SK-N-MC (cell line): Measurements from ENCODE around the gene NOS2.
"Not testable (repeated sequence)": the region's sequence is repeated elsewhere in the genome, so short reads cannot be mapped to it uniquely, and the experiment has no call there.

ENCODE experiments used
- DNase-seq: peaks from one replicate; pipeline ENCODE4 v3.0.0-alpha.2; 2011; ENCODE audit warnings: low read depth, low spot score
- H3K27ac ChIP-seq: fragments of 200-600 bp; sonication (generic); 2 replicates; pipeline ENCODE4 v1.5.1; 2016; ENCODE audit warnings: mixed run types
- H3K36me3 ChIP-seq: fragments of 200-600 bp; sonication (generic); 2 replicates; pipeline ENCODE4 v1.6.1; 2017; ENCODE audit warnings: antibody characterized with exemption, low read length, mixed read lengths; ENCODE audit not compliant: insufficient read depth
- H3K4me3 ChIP-seq: fragments of 200-600 bp; sonication (generic); 2 replicates; pipeline ENCODE4 v1.5.1; 2016
- H3K9ac ChIP-seq: fragments of 200-600 bp; sonication (generic); 2 replicates; pipeline ENCODE4 v1.8.0; 2017; ENCODE audit warnings: mixed run types, mixed read lengths; ENCODE audit not compliant: insufficient read length
- H3K9me3 ChIP-seq: fragments of 200-600 bp; sonication (generic); 2 replicates; pipeline ENCODE4 v1.6.1; 2017; ENCODE audit warnings: low read depth, mild to moderate bottlenecking, antibody characterized with exemption, low read length, moderate library complexity, mixed read lengths
- EZH2 ChIP-seq: fragments of 200-600 bp; sonication (generic); IDR thresholded peaks from one replicate; pipeline ENCODE4 v1.6.1; 2017; ENCODE audit warnings: antibody characterized with exemption
- FOXP2 ChIP-seq: optimal IDR thresholded peaks from 2 replicates; pipeline ENCODE3; 2011; ENCODE audit warnings: mild to moderate bottlenecking, moderate library complexity; ENCODE audit not compliant: insufficient read depth; ENCODE audit errors: extremely low read length, control extremely low read depth
- POLR2AphosphoS5 ChIP-seq: IDR thresholded peaks from 2 replicates; pipeline ENCODE4 v1.6.1; 2012; ENCODE audit warnings: mild to moderate bottlenecking, low read depth, low read length, borderline replicate concordance

Gene NOS2

DNA sequence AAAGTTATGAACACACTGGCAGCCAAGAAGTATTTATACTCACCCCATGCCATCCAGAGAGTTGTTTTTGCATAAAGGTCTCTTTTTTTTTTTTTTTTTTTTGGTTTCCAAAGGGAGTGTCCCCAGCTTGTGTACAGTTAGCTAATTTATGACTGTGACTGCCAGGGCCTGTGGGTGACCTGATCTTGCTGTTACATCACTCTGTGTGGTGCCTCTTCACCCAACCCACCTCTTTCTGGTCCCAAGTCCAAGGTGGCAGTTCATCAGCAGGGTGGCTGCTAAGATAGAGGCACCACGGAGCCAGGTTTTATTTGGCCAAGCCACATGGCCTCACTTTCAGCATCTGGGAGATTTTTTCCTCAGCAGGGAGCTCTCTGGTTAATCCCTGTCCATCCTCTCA, at the start of gene NOS2:
TSS of gene NOS2 (minus strand) at position 8 of the 400 bp plus-strand sequence. CDS start 1,720 bp downstream, outside the sequence.
- no peaks in the 10 kb centered on the region for H3K36me3 ChIP-seq
- TF ChIP-seq EZH2 (no peak), FOXP2 (no peak), POLR2AphosphoS5 (no peak)
- H3K4me3 ChIP-seq: no peak within 1 kb of the TSS

DNA sequence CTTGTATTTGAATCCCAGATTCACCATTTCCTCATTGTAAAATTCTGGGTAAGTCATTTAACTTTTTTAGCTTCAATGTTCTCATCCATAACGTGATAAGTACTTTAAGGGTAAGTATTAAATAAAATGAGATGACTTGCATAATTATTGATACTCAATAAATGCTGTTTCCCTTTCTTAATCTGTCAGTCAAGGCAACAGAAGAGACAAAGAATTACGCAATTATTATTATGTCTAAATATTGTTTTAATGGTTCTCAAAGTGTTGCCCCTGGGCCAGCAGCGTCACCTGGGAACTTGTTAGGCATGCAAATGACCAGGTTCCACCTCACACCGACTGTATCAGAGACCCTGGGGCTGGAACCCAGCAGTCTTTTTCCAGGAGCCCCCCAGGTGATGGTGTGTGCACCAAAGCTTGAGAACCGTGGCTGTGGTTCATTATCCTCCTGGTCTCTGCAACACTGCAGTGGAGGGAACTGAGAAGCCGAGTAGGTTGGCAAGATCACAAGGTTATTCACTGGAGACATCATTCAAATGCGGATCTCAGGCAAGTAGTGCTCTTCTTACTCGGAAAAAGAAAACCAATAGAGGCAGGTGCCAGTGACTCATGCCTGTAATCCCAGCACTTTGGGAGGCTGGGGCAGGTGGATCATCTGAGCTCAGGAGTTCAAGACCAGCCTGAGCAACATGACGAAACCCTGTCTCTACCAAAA, 49.3 kb upstream of the NOS2 start:
- H3K36me3 ChIP-seq: no peaks in the 10 kb centered on the region
- no peaks in the 10 kb centered on the region for H3K9me3 ChIP-seq
- H3K27ac ChIP-seq: no peak overlapping the region
- DNase-seq: no peak
- no peak overlapping the region for H3K9ac ChIP-seq
- H3K4me3 ChIP-seq: no peak overlapping the region
- no peak for TF ChIP-seq EZH2
- no peak for TF ChIP-seq POLR2AphosphoS5
- no peak for TF ChIP-seq FOXP2

More for the DNA sequence above, at the start of gene NOS2:
- no peak within 1 kb of the TSS for H3K9ac ChIP-seq
- no peaks in the 10 kb centered on the region for H3K9me3 ChIP-seq
- no peak within 1 kb of the TSS for H3K27ac ChIP-seq
- DNase-seq: no peak

DNA sequence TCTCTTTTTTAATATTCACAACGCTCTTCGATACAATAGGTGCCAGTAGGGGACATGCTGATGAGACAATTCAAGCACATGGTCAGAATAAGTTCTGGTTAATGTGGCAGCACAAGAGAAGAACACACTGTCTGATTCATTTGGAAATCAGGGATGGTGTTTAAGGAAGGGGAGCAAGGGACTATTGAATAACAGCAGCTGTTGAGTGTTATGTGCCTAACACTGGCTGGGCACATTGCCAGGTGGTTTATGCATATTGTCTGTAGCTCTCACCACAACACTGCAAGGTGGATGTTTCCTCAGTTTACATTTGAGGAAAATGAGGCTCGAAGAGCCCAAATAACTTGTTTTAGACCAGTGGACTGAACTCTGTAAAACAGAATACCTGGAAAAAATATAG, 48.6 kb upstream of the NOS2 start:
- no peak overlapping the region for H3K9ac ChIP-seq
- H3K27ac ChIP-seq: no peak overlapping the region
- H3K36me3 ChIP-seq: no peaks in the 10 kb centered on the region
- no peaks in the 10 kb centered on the region for H3K9me3 ChIP-seq
- DNase-seq: no peak
- TF ChIP-seq FOXP2: no peak
- no peak for TF ChIP-seq EZH2
- TF ChIP-seq POLR2AphosphoS5: no peak
- no peak overlapping the region for H3K4me3 ChIP-seq

DNA sequence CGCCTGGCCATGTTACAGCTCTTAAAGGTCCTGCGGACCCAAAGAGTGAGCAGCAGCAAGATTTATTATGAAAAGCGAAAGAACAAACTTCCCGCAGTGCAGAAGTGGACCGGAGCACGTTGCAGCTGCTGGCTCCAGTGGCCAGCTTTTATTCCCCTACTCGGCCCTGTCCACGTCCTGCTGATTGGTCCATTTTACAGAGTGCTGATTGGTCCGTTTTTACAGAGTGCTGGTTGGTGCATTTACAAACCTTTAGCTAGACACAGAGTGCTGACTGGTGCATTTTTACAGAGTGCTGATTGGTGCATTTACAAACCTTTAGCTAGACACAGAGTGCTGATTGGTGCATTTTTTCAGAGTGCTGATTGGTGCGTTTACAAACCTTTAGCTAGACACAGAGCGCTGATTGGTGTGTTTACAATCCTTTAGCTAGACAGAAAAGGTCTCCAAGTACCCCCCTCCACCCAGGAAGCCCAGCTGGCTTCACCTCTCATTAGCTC, 46.5 kb upstream of the NOS2 start:
- not testable (repeated sequence) for H3K9ac ChIP-seq, DNase-seq, H3K36me3 ChIP-seq, H3K4me3 ChIP-seq, H3K9me3 ChIP-seq, H3K27ac ChIP-seq

DNA sequence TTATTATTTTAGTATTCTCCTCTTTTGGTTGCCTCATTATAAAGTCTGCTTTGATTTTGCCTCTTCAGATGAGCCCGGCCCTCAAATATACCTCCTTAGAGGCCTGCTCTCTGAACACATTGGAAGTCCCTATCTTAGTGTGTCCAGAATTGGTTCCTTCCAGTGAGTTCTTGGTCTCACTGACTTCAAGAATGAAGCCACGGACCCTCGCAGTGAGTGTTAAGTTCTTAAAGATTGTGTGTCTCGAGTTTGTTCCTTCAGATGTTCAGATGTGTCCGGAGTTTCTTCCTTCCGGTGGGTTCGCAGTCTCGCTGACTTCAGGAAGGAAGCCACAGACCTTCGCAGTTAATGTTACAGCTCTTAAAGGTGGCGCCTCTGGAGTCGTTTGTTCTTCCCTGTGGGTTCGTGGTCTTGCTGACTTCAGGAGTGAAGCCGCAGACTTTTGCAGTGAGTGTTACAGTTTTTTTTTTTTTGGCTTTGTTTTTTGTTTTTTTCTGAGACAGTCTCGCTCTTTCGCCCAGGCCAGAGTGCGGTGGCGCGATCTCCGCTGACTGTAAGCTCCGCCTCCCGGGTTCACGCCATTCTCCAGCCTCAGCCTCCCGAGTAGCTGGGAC, 45.8 kb upstream of the NOS2 start:
- Histone ChIP-seq H3K9ac (no peak overlapping the region), H3K27ac (no peak overlapping the region), H3K9me3 (no peaks in the 10 kb centered on the region), H3K36me3 (no peaks in the 10 kb centered on the region), H3K4me3 (no peak overlapping the region)
- TF ChIP-seq EZH2 (no peak), FOXP2 (no peak), POLR2AphosphoS5 (no peak)
- no peak for DNase-seq

DNA sequence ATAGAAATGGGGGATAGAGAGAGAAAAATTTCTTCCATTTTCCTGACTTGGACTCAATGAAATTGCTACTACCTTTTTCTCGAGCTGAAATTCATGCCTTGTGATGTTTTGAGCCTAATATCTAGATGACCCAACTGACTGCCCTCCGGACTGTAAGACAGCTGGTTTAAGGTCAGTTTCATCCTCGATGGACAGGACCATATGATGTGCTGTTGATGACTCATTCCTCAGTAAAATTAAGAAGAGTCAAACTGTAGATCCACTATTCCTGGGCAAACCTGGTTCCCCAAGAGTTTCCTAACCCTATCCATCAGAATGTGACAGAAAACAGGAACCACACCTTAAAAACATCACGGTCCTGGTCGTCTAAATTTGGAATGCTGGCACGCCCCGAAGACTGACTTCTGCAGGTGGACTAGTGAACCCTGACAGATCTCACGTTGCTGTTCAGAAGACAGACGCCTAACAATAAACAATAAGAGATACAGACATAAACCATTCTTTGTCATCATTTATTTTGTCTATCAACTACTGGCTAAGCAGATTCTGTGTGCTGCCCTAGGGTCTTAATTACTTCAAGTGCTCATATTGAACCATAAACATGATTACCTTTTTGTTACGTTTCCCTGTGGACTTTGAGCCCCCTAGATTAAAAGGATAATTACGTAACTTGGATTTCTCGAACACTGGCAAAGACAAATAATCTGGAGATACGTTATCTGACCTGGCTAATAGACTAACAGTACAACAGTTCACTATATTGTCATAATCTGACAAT, 45.1 kb upstream of the NOS2 start:
- no peak overlapping the region for H3K4me3 ChIP-seq
- no peak for DNase-seq
- no peak overlapping the region for H3K27ac ChIP-seq
- no peaks in the 10 kb centered on the region for H3K9me3 ChIP-seq
- H3K36me3 ChIP-seq: no peaks in the 10 kb centered on the region
- H3K9ac ChIP-seq: no peak overlapping the region
- TF ChIP-seq FOXP2 (no peak), POLR2AphosphoS5 (no peak), EZH2 (no peak)

DNA sequence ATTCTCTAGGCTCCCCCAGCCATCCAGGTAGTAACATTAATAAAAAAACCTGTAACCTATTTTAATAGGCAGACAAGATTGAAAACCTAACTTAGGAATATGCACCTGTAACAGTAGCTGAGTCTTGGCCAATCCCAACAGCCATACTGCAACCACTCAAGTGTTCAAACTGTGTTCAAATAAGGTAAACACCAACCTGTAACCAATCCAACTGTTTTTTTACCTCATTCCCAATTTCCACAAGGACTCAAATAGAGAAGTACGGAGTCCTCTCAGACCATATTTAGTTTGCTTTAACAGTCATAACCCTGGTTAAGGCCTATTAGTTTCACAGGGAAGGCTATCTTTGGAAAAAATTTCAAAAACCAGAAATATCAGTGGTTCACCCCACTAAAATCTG, 40.4 kb upstream of the NOS2 start:
- no peaks in the 10 kb centered on the region for H3K9me3 ChIP-seq
- H3K4me3 ChIP-seq: no peak overlapping the region
- H3K9ac ChIP-seq: no peak overlapping the region
- no peak for DNase-seq
- H3K27ac ChIP-seq: no peak overlapping the region
- TF ChIP-seq FOXP2: no peak
- TF ChIP-seq POLR2AphosphoS5: no peak
- no peak for TF ChIP-seq EZH2
- H3K36me3 ChIP-seq: no peaks in the 10 kb centered on the region

DNA sequence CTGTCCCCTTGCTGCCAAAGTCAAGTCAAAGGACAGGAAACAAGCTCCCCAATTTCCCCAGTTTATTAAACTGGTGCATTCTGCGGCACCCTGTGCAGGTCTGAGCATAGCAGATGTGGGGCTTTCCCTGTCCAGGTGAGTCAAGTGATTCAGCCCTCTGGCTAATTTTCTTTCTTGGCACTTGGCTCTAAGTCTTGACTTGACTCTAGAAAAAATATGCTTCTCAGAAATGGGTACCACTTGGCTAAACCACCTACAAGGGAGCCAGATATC, 40.0 kb upstream of the NOS2 start:
- not testable (repeated sequence) for H3K36me3 ChIP-seq, H3K9me3 ChIP-seq, DNase-seq, H3K4me3 ChIP-seq, H3K9ac ChIP-seq, H3K27ac ChIP-seq

DNA sequence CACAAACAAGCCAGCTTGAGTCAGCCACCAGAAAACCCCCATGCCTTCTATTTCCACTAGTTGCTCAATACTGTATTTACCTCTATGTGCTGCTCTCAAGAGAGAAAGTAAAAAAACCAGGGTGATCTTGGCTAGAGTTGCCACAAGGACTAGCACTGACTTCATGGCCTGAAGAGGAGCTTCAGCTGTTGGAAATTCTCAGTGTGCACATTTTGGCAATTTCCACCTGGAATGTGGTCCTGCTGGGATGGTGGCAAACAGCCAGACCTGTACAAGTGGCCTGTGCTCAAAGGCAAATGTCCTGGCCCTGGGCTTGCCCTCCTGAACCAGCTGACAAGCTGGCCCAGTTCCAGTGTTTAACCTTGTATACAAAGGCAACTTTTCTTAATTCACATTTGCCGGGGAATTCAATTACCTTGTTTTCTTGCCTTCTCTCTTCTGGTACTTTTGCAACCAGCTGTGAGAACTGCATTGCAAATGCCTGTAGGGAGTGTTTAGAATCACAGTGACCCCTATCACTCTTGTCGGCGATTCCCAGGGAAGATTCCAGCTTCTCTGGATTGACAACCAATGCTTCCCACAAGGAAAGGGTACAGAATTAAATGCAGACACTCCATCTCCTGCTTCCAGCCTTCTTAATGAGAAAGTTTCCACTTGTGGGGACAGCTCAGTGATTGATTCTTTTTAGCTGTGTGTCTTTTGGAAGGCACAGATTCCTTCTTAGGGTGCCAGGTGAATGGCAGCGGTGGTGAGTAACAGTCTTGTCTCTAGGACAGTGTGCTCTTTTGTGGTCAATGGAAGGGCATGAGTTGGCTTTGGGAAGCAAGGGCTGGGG, 39.5 kb upstream of the NOS2 start:
- not testable (repeated sequence) for H3K36me3 ChIP-seq, H3K27ac ChIP-seq, H3K4me3 ChIP-seq, DNase-seq, H3K9me3 ChIP-seq, H3K9ac ChIP-seq

DNA sequence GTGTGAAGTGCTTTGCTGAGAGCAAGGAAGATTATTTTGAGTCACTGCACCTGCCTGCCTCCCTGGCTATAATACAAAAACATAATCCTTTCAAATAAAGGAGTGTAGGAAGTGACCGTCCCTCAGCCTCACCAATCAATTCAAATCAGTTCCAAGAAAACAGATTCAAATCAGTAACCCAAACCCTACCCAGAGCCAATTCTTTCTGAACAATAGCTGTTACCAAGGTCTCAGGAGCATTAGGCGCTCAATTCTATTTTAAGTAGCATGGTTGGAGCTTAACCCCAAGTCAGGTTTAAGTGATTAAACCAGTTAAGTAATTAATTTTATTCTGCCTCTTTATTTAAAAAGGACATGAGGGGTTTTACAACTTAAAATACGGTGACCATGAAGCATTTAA, 38.3 kb upstream of the NOS2 start:
- not testable (repeated sequence) for H3K4me3 ChIP-seq, H3K9ac ChIP-seq, H3K9me3 ChIP-seq, DNase-seq, H3K27ac ChIP-seq, H3K36me3 ChIP-seq

DNA sequence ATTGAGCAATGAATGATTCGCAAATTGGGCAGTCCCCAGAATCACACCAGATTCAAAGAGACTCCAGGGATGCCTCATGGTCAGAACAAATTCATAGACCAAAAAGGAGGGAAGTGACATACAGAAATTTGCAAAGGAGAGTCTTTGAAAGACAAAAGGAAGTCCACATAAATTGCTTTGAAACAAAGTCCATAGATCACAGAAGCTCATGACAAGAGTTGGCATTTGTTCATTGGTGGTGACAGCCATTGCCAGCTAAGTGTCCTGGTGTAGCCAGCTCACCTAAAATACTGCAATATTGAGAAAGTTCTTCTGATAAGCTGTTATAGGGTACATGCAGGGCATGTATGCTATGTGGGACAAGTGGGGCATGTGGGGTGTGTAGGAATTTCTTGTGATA, 37.4 kb upstream of the NOS2 start:
- H3K4me3 ChIP-seq, H3K9me3 ChIP-seq, H3K27ac ChIP-seq, H3K9ac ChIP-seq, H3K36me3 ChIP-seq, DNase-seq: not testable (repeated sequence)
